ENCODE measurements around the gene SYT15B. TPM values are rescaled to one million over a fixed set of nuclear protein-coding genes. Genes with fewer than 3 reads are reported as not detected.
A peak's percentile ranks its signal among the peaks of the same experiment; 100 is the strongest.
"Not testable (repeated sequence)": the region's sequence is repeated elsewhere in the genome, so short reads cannot be mapped to it uniquely, and the experiment has no call there.

The SYT15B gene
- total RNA-seq (ENCODE audit: low replicate concordance): 0.16 TPM in 1 of 2 replicates, not detected in the other

GRCh38 chr10:47763554-47764175, at the start of gene SYT15B:
TSS of gene SYT15B (minus strand) at chr10:47763592. CDS start at chr10:47762640, 952 bp downstream.
- not testable (repeated sequence) for H3K4me3 ChIP-seq (ENCODE audit: low read depth, low read length); DNase-seq (ENCODE audit: low read depth)

GRCh38 chr10:47779590-47779989, 16.2 kb upstream of the SYT15B start:
- H3K4me3 ChIP-seq (ENCODE audit: low read depth, low read length); DNase-seq (ENCODE audit: low read depth): not testable (repeated sequence)

- peak; percentile 58 for DNase-seq (ENCODE audit: low read depth)
- peak; percentile 52 for TF ChIP-seq CTCF (IDR thresholded peaks at IDR 0.05; ENCODE audit: insufficient read depth, low read length)
- H3K4me3 ChIP-seq (ENCODE audit: low read depth, low read length): not testable (repeated sequence)
These were observed 12.2 kb upstream of the SYT15B start for GRCh38 chr10:47775361-47776231.

- H3K4me3 ChIP-seq (ENCODE audit: low read depth, low read length); DNase-seq (ENCODE audit: low read depth): not testable (repeated sequence)
These were observed 7.4 kb upstream of the SYT15B start for GRCh38 chr10:47770745-47771144.

GRCh38 chr10:47768578-47769115, 5.3 kb upstream of the SYT15B start:
- not testable (repeated sequence) for DNase-seq (ENCODE audit: low read depth); H3K4me3 ChIP-seq (ENCODE audit: low read depth, low read length)

GRCh38 chr10:47768085-47768484, 4.7 kb upstream of the SYT15B start:
- DNase-seq (ENCODE audit: low read depth): peak; percentile 43
- not testable (repeated sequence) for H3K4me3 ChIP-seq (ENCODE audit: low read depth, low read length)

- DNase-seq (ENCODE audit: low read depth); H3K4me3 ChIP-seq (ENCODE audit: low read depth, low read length): not testable (repeated sequence)
These were observed 3.8 kb upstream of the SYT15B start for GRCh38 chr10:47767236-47767635.

GRCh38 chr10:47765232-47765631, 1.8 kb upstream of the SYT15B start:
- not testable (repeated sequence) for H3K4me3 ChIP-seq (ENCODE audit: low read depth, low read length); DNase-seq (ENCODE audit: low read depth)

- not testable (repeated sequence) for H3K4me3 ChIP-seq (ENCODE audit: low read depth, low read length); DNase-seq (ENCODE audit: low read depth)
These were observed 478 bp downstream of the SYT15B start for GRCh38 chr10:47762674-47763553.

- H3K4me3 ChIP-seq (ENCODE audit: low read depth, low read length); DNase-seq (ENCODE audit: low read depth): not testable (repeated sequence)
These were observed 4.5 kb downstream of the SYT15B start for GRCh38 chr10:47758855-47759254.

GRCh38 chr10:47756169-47756568, 7.2 kb downstream of the SYT15B start:
- not testable (repeated sequence) for H3K4me3 ChIP-seq (ENCODE audit: low read depth, low read length); DNase-seq (ENCODE audit: low read depth)

GRCh38 chr10:47753871-47754270, 9.5 kb downstream of the SYT15B start:
- not testable (repeated sequence) for DNase-seq (ENCODE audit: low read depth)

GRCh38 chr10:47753176-47753575, 10.2 kb downstream of the SYT15B start:
- H3K4me3 ChIP-seq (ENCODE audit: low read depth, low read length): not testable (repeated sequence)

More at GRCh38 chr10:47753871-47754270, 9.5 kb downstream of the SYT15B start:
- H3K4me3 ChIP-seq (ENCODE audit: low read depth, low read length): not testable (repeated sequence)

GRCh38 chr10:47751821-47752220, 11.6 kb downstream of the SYT15B start:
- not testable (repeated sequence) for H3K4me3 ChIP-seq (ENCODE audit: low read depth, low read length); DNase-seq (ENCODE audit: low read depth)

More at GRCh38 chr10:47753176-47753575, 10.2 kb downstream of the SYT15B start:
- DNase-seq (ENCODE audit: low read depth): not testable (repeated sequence)

GRCh38 chr10:47750360-47750759, 13.0 kb downstream of the SYT15B start:
- H3K4me3 ChIP-seq (ENCODE audit: low read depth, low read length); DNase-seq (ENCODE audit: low read depth): not testable (repeated sequence)

GRCh38 chr10:47746780-47747376, 16.5 kb downstream of the SYT15B start:
- not testable (repeated sequence) for H3K4me3 ChIP-seq (ENCODE audit: low read depth, low read length)
- DNase-seq (ENCODE audit: low read depth): peak; percentile 35
